Psoas muscle (tissue), 8 donors: ENCODE measurements around the gene YIPF4. TPM values are rescaled to one million over a fixed set of nuclear protein-coding genes. Genes with fewer than 3 reads are reported as not detected.
"Not testable (repeated sequence)": the region's sequence is repeated elsewhere in the genome, so short reads cannot be mapped to it uniquely, and the experiment has no call there.

Experiments
- ATAC-seq, 4 donors: fragments of 200-7000 bp; cut with Tn5 transposase; one replicate each; pipeline ENCODE4 v1.9.1; 2020; ENCODE audit warnings: moderate library complexity in 3 of 4, mild to moderate bottlenecking in 2 of 4
- DNase-seq, 2 donors: peaks; one replicate each; pipeline ENCODE4 v3.0.0-alpha.2; 2020
- H3K27ac ChIP-seq: fragments of 200-600 bp; one replicate; pipeline ENCODE4 v1.8.0; 2022
- H3K27me3 ChIP-seq, 3 donors: fragments of 200-600 bp in 1 of 3; one replicate each; pipeline versions ENCODE4 v1.6.1 to v1.8.0; 2013 to 2022; ENCODE audit warnings: low read length in 2 of 3, mild to moderate bottlenecking in 2 of 3, moderate library complexity in 1 of 3; ENCODE audit not compliant: insufficient read depth in 3 of 3
- H3K36me3 ChIP-seq, 2 donors: fragments of 200-600 bp in 1 of 2; one replicate each; pipeline versions ENCODE4 v1.6.1 to v1.8.0; 2013 to 2022; ENCODE audit warnings: low read depth in 1 of 2, mild to moderate bottlenecking in 1 of 2, moderate library complexity in 1 of 2; ENCODE audit not compliant: insufficient read depth in 1 of 2
- H3K4me1 ChIP-seq: fragments of 200-600 bp; one replicate; pipeline ENCODE4 v1.8.0; 2022
- H3K4me3 ChIP-seq: fragments of 200-600 bp; one replicate; pipeline ENCODE4 v1.8.0; 2022; ENCODE audit warnings: mild to moderate bottlenecking
- H3K9me3 ChIP-seq: fragments of 200-600 bp; one replicate; pipeline ENCODE4 v1.8.0; 2022
- CTCF ChIP-seq: fragments of 200-600 bp; IDR thresholded peaks from one replicate; pipeline ENCODE4 v1.8.0; 2022; ENCODE audit warnings: antibody characterized with exemption
- WGBS, 3 donors: extraction: QIAGEN DNeasy Blood & Tissue Kit; methylation state at CpG; one replicate each; pipeline versions ENCODE4 v1.1.6 to v1.1.7; 2013; 5-methylcytosine and 5-hydroxymethylcytosine counted together
- intact Hi-C, 2 donors: fragments of 100-400 bp; cut with DNase I; formaldehyde crosslinking; loops; one replicate each; pipeline versions ENCODE4 v1.11.0 to v1.14.2; 2022
- polyA plus RNA-seq, 3 donors: library from polyadenylated mRNA; stranded (reverse); fragments of 200-250 nt; gene quantifications; one replicate each; pipeline ENCODE4 v1.2.3, GENCODE V29; 2013
- total RNA-seq, 4 donors: library from RNA; stranded (reverse); fragmentation: NEBNext Ultra II Directional in 2 of 4; extraction: Animal tissue kit (Norgen Biotek cat#: 25700) in 2 of 4; gene quantifications; one replicate each; pipeline versions ENCODE4 v1.2.1 to v1.2.4, GENCODE V29; 2021 to 2023
- donor health status: healthy with polysubstance abuse.
- donor health status: DM: no; HTN: no; CAD: no; lungs with moderate emphysema.
- donor health status: Bipolar disorder and iron deficiency.
- donor health status: healthy.
- donor health status: DM: yes; HTN: yes; CAD: no.
- donor health status: DM: no; HTN: no; CAD: no.
- donor health status: DM: no; HTN: no; CAD: no.
- donor health status: DM: yes; HTN: yes; CAD: no.

Gene YIPF4
- total and polyA plus RNA-seq, 7 donors = 17.9 to 62.0 (median 40.2) TPM

- Histone ChIP-seq H3K9me3 (no peaks in the 10 kb centered on the region), H3K4me3 (no peak overlapping the region), H3K27ac (no peak overlapping the region), H3K27me3 (no peaks in the 10 kb centered on the region), H3K4me1 (peaks cover 14% of the 10 kb centered on the region), H3K36me3 (peaks cover 2 to 35% of the 10 kb centered on the region in 2 donors)
- DNase-seq (no peak), ATAC-seq (peak in 1 of 4 donors; percentile 32)
- WGBS, 3 donors = 69 to 71% (median 71%) methylated on average over 4 of the region's 4 CpGs
- TF ChIP-seq CTCF = no peak
- intact Hi-C loops = loop anchor here in 1 of 2 donors (10.0 kb wide), 1 partner anchor 45 kb away; no protein-coding TSS in a partner anchor
Measured at GRCh38 chr2:32289165-32289999, 11.7 kb downstream of the YIPF4 start.

DNA sequence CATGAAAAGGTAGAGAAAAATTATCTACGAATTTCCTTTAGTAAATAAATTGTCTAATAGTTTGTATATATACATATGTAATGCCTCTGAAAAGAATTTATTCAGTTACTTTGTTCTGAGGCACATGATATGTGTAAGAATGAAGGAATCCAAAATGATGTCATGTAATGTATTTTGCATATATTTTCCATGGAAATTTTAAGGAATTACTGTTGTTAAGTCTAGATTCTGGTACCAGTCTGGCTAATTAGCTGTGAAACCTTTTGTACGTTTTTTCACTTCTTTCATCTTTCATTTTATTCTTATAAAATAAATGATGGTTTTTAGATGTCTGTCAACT is 12.3 kb downstream of the YIPF4 start:
- DNase-seq (no peak), ATAC-seq (no peak)
- Histone ChIP-seq H3K27me3 (no peaks in the 10 kb centered on the region), H3K27ac (no peak overlapping the region), H3K4me3 (no peak overlapping the region), H3K36me3 (peaks cover 2 to 34% of the 10 kb centered on the region in 2 donors), H3K9me3 (peaks cover under 1% of the 10 kb centered on the region), H3K4me1 (peaks cover 14% of the 10 kb centered on the region)
- intact Hi-C loops = loop anchor here in 1 of 2 donors (10.0 kb wide), 1 partner anchor 45 kb away; no protein-coding TSS in a partner anchor
- WGBS, 3 donors = 81 to 93% (median 87%) methylated on average over 2 of the region's 2 CpGs
- no peak for TF ChIP-seq CTCF

- Histone ChIP-seq H3K4me3 (no peak overlapping the region), H3K36me3 (peaks cover 2 to 44% of the 10 kb centered on the region in 2 donors), H3K9me3 (peaks cover 6% of the 10 kb centered on the region), H3K27me3 (no peaks in the 10 kb centered on the region), H3K27ac (no peak overlapping the region), H3K4me1 (peaks cover 14% of the 10 kb centered on the region)
- intact Hi-C loops = no loop called here
- 54 to 74% (median 65%) methylated on average over 2 of the region's 2 CpGs for WGBS, 3 donors
- TF ChIP-seq CTCF = no peak
- no peak for ATAC-seq
- no peak for DNase-seq
Measured at GRCh38 chr2:32291746-32292145, 14.0 kb downstream of the YIPF4 start.

GRCh38 chr2:32293493-32293892 is 15.8 kb downstream of the YIPF4 start:
- 98 to 99% (median 98%) methylated on average over 11 to 17 of the region's 26 CpGs for WGBS, 3 donors

GRCh38 chr2:32293966-32294562 is 16.4 kb downstream of the YIPF4 start:
- 98 to 100% (median 99%) methylated on average over 22 to 43 of the region's 43 CpGs for WGBS, 3 donors
- H3K4me3 ChIP-seq, DNase-seq, H3K9me3 ChIP-seq, H3K4me1 ChIP-seq, intact Hi-C loops, H3K27me3 ChIP-seq, ATAC-seq, H3K27ac ChIP-seq: not testable (repeated sequence)
- peaks cover 2 to 54% of the 10 kb centered on the region in 2 donors for H3K36me3 ChIP-seq

More at GRCh38 chr2:32293493-32293892, 15.8 kb downstream of the YIPF4 start:
- intact Hi-C loops, H3K27me3 ChIP-seq, DNase-seq, ATAC-seq, H3K4me1 ChIP-seq, H3K9me3 ChIP-seq, H3K27ac ChIP-seq, H3K4me3 ChIP-seq: not testable (repeated sequence)
- H3K36me3 ChIP-seq = peaks cover 2 to 50% of the 10 kb centered on the region in 2 donors
